ENCODE results near the gene SMG6. TPM values are rescaled to one million over a fixed set of nuclear protein-coding genes. Genes with fewer than 3 reads are reported as not detected.

Gene SMG6
- total and polyA plus RNA-seq, 7 donors = 11.1 to 38.8 (median 22.9) TPM

DNA sequence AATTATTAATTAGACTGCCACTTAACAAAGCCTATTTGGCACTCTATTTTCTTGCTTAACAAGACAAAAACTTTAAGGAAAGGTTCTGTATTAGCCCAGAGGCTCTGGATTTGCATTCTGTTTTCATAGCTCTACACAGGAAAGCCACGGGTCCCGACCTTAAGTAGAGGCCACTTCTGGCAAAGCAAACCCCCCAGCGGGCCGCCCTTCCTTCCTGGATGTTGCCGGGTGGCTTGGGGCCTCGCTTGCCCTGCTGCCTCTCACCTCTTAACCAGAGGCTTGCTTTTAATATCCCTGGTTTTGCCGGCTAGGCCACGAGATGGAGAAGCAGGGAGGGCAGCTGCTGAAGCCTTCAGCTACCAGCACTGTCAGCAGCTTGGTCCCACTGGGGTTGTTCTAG, 282.9 kb downstream of the SMG6 start:
- no peak overlapping the region for H3K4me3 ChIP-seq
- intact Hi-C loops (cut with DNase I) = no loop called here
- H3K27me3 ChIP-seq = peaks cover 16 to 57% (median 21%) of the 10 kb centered on the region in 3 donors
- peaks cover 0 to 26% (median 23%) of the 10 kb centered on the region in 4 donors for H3K4me1 ChIP-seq
- H3K36me3 ChIP-seq = no peaks in the 10 kb centered on the region
- H3K27ac ChIP-seq = no peak overlapping the region
- no peak for DNase-seq
- 36 to 69% methylated on average over 8 of the region's 8 CpGs for WGBS, 2 donors
- TF ChIP-seq, protein P1, sequence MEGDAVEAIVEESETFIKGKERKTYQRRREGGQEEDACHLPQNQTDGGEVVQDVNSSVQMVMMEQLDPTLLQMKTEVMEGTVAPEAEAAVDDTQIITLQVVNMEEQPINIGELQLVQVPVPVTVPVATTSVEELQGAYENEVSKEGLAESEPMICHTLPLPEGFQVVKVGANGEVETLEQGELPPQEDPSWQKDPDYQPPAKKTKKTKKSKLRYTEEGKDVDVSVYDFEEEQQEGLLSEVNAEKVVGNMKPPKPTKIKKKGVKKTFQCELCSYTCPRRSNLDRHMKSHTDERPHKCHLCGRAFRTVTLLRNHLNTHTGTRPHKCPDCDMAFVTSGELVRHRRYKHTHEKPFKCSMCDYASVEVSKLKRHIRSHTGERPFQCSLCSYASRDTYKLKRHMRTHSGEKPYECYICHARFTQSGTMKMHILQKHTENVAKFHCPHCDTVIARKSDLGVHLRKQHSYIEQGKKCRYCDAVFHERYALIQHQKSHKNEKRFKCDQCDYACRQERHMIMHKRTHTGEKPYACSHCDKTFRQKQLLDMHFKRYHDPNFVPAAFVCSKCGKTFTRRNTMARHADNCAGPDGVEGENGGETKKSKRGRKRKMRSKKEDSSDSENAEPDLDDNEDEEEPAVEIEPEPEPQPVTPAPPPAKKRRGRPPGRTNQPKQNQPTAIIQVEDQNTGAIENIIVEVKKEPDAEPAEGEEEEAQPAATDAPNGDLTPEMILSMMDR (IDR thresholded peaks at IDR 0.05) = no peak
- no peak for TF ChIP-seq EP300 (IDR thresholded peaks at IDR 0.05)
- TF ChIP-seq POLR2A (IDR thresholded peaks at IDR 0.05) = no peak
- no peak for TF ChIP-seq POLR2AphosphoS5 (IDR thresholded peaks at IDR 0.05)
- H3K9me3 ChIP-seq = no peaks in the 10 kb centered on the region

- Histone ChIP-seq H3K27ac (no peak overlapping the region), H3K36me3 (no peaks in the 10 kb centered on the region), H3K27me3 (peaks cover 11 to 47% (median 12%) of the 10 kb centered on the region in 3 donors), H3K4me3 (no peak overlapping the region), H3K4me1 (peaks cover 0 to 16% (median 13%) of the 10 kb centered on the region in 4 donors), H3K9me3 (no peaks in the 10 kb centered on the region)
- TF ChIP-seq, protein P1 (IDR thresholded peaks at IDR 0.05) = no peak
- TF ChIP-seq POLR2A (IDR thresholded peaks at IDR 0.05) (no peak), EP300 (IDR thresholded peaks at IDR 0.05) (no peak), POLR2AphosphoS5 (IDR thresholded peaks at IDR 0.05) (no peak)
- 76 to 78% methylated on average over 8 of the region's 8 CpGs for WGBS, 2 donors
- no peak for DNase-seq
- intact Hi-C loops (cut with DNase I) = no loop called here
Observed at GRCh38 chr17:2019723-2020122, 283.9 kb downstream of the SMG6 start.

DNA sequence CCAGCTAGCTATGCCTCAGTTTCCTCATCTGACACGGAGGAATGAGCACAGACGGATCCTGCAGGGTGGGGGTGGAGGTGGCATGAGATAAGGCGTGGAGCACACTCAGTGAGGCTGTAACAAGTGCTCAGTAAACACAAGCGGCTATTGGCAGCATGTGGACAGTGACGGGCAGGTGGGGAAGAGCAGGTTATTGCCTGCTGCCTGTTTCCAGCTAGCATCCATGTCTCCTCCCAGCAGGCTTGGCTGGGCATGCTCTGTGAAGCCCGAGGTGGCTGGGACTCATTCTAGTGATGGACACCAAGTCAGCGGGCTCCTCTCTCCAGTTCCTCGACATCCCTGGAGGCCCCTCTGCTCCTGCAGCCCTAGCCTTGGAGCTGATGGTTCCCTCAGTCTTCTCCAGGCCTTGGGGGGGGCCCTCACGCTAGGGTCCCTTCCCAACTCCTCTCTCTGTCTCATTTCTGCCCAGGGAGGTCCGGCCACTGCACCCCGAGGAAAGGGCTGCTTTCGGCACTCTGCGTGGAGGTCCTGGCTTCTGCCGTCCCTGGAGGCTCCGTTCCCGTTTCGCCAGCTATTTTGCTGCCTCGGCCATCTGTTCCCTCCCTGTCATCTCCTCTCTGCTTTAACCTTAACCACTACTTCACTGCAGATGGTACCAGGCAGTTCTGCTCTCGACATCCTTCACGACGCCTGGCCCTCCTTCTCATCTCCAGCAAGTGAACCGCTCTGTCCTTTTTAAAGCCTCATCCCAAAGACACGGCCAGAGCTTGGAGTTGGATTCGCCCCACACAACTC, 284.7 kb downstream of the SMG6 start:
- Histone ChIP-seq H3K27ac (no peak overlapping the region), H3K4me1 (peaks cover 0 to 8% (median 5%) of the 10 kb centered on the region in 4 donors), H3K4me3 (no peak overlapping the region), H3K9me3 (no peaks in the 10 kb centered on the region), H3K27me3 (peaks cover 3 to 39% (median 4%) of the 10 kb centered on the region in 3 donors), H3K36me3 (no peaks in the 10 kb centered on the region)
- no peak for DNase-seq
- 64 to 83% methylated on average over 24 of the region's 24 CpGs for WGBS, 2 donors
- intact Hi-C loops (cut with DNase I) = no loop called here
- TF ChIP-seq POLR2AphosphoS5 (IDR thresholded peaks at IDR 0.05) = no peak

GRCh38 chr17:2017274-2017941, 286.2 kb downstream of the SMG6 start:
- WGBS, 2 donors = 84 to 85% methylated on average over 19 of the region's 19 CpGs
- Histone ChIP-seq H3K9me3 (peaks cover 0 to 4% (median 0%) of the 10 kb centered on the region in 4 donors), H3K27ac (no peak overlapping the region), H3K36me3 (no peaks in the 10 kb centered on the region), H3K4me1 (no peaks in the 10 kb centered on the region), H3K4me3 (no peak overlapping the region), H3K27me3 (peaks cover 0 to 24% (median 0%) of the 10 kb centered on the region in 3 donors)
- no peak for DNase-seq
- TF ChIP-seq, protein P1 (IDR thresholded peaks at IDR 0.05) = no peak
- TF ChIP-seq POLR2AphosphoS5 (IDR thresholded peaks at IDR 0.05) = no peak
- no peak for TF ChIP-seq POLR2A (IDR thresholded peaks at IDR 0.05)
- no peak for TF ChIP-seq EP300 (IDR thresholded peaks at IDR 0.05)
- intact Hi-C loops (cut with DNase I) = no loop called here

GRCh38 chr17:2016494-2016893, 287.1 kb downstream of the SMG6 start:
- no peak overlapping the region for H3K4me3 ChIP-seq
- no peak for DNase-seq
- intact Hi-C loops (cut with DNase I) = no loop called here
- no peak for TF ChIP-seq EP300 (IDR thresholded peaks at IDR 0.05)
- TF ChIP-seq POLR2A (IDR thresholded peaks at IDR 0.05) = no peak
- TF ChIP-seq POLR2AphosphoS5 (IDR thresholded peaks at IDR 0.05) = no peak
- TF ChIP-seq, protein P1 (IDR thresholded peaks at IDR 0.05) = no peak
- H3K36me3 ChIP-seq = no peaks in the 10 kb centered on the region
- no peaks in the 10 kb centered on the region for H3K4me1 ChIP-seq
- WGBS, 2 donors = 90 to 93% methylated on average over 20 of the region's 20 CpGs
- peaks cover 0 to 22% (median 0%) of the 10 kb centered on the region in 3 donors for H3K27me3 ChIP-seq
- peaks cover 0 to 4% (median 0%) of the 10 kb centered on the region in 4 donors for H3K9me3 ChIP-seq
- no peak overlapping the region for H3K27ac ChIP-seq

All from sigmoid colon (tissue), 7 donors.